HG03432 (cell line): ENCODE measurements around the gene ZNF383.
"Not testable (repeated sequence)": the region's sequence is repeated elsewhere in the genome, so short reads cannot be mapped to it uniquely, and the experiment has no call there.

ENCODE experiments used
- ATAC-seq: cut with Tn5 transposase; IDR thresholded peaks from one replicate; pipeline ENCODE4 v1.9.1; 2021; ENCODE audit warnings: mild to moderate bottlenecking, moderate library complexity; ENCODE audit not compliant: unreplicated experiment

ZNF383 gene

GRCh38 chr19:37217775-37218591 is at the start of gene ZNF383:
TSS of gene ZNF383 (plus strand) at chr19:37218214. CDS start at chr19:37230454, 12,240 bp downstream.
- peak; percentile 91 for ATAC-seq

- ATAC-seq = peak; percentile 98
Observed at GRCh38 chr19:37172368-37173366, 45.3 kb upstream of the ZNF383 start, which contains the start of gene ZNF585A. TSS of gene ZNF585A (minus strand) at chr19:37172695. CDS start at chr19:37169910, 2,785 bp downstream.

- ATAC-seq = not testable (repeated sequence)
Observed at GRCh38 chr19:37186071-37186470, 31.9 kb upstream of the ZNF383 start.

- not testable (repeated sequence) for ATAC-seq
Observed at GRCh38 chr19:37195248-37195647, 22.8 kb upstream of the ZNF383 start.

- not testable (repeated sequence) for ATAC-seq
Observed at GRCh38 chr19:37197115-37197514, 20.9 kb upstream of the ZNF383 start.

- ATAC-seq = no peak
Observed at GRCh38 chr19:37197768-37198167, 20.2 kb upstream of the ZNF383 start.

- ATAC-seq = peak; percentile 3
Observed at GRCh38 chr19:37217480-37217774, 587 bp upstream of the ZNF383 start.

- ATAC-seq = peak; percentile 7
Observed at GRCh38 chr19:37218592-37218935, 550 bp downstream of the ZNF383 start.

GRCh38 chr19:37220383-37220782 is 2.4 kb downstream of the ZNF383 start:
- no peak for ATAC-seq

GRCh38 chr19:37221136-37221535 is 3.1 kb downstream of the ZNF383 start:
- ATAC-seq = no peak

- no peak for ATAC-seq
Observed at GRCh38 chr19:37226248-37226647, 8.2 kb downstream of the ZNF383 start.

- ATAC-seq = no peak
Observed at GRCh38 chr19:37227996-37228395, 10.0 kb downstream of the ZNF383 start.

GRCh38 chr19:37243206-37243632 is 25.2 kb downstream of the ZNF383 start:
- ATAC-seq = no peak

- ATAC-seq = no peak
Observed at GRCh38 chr19:37251308-37252229, 33.6 kb downstream of the ZNF383 start.

GRCh38 chr19:37263028-37263427 is 45.0 kb downstream of the ZNF383 start:
- not testable (repeated sequence) for ATAC-seq

GRCh38 chr19:37267005-37267404 is 49.0 kb downstream of the ZNF383 start:
- not testable (repeated sequence) for ATAC-seq

GRCh38 chr19:37267755-37268154 is 49.7 kb downstream of the ZNF383 start:
- ATAC-seq = not testable (repeated sequence)

GRCh38 chr19:37280656-37281055 is 62.6 kb downstream of the ZNF383 start:
- not testable (repeated sequence) for ATAC-seq

GRCh38 chr19:37284020-37284419 is 66.0 kb downstream of the ZNF383 start:
- ATAC-seq = not testable (repeated sequence)

GRCh38 chr19:37289229-37289628 is 71.2 kb downstream of the ZNF383 start:
- not testable (repeated sequence) for ATAC-seq
